Renal cortex interstitium (tissue), 11 donors: ENCODE results near the gene KCNJ1. TPM values are rescaled to one million over a fixed set of nuclear protein-coding genes. Genes with fewer than 3 reads are reported as not detected.
A peak's percentile ranks its signal among the peaks of the same experiment; 100 is the strongest.

Experiments used
- DNase-seq, 11 donors: peaks; one replicate each; pipeline ENCODE4 v3.0.0-alpha.2; 2013; ENCODE audit warnings: low read depth in 9 of 11, low spot score in 4 of 11; ENCODE audit errors: extremely low read depth in 1 of 11
- polyA plus RNA-seq, 3 donors: library from polyadenylated mRNA; unstranded; fragments of 120-200 nt; gene quantifications; one replicate each; pipeline ENCODE4 v1.2.1, GENCODE V29; 2013; ENCODE audit not compliant: insufficient read length in 3 of 3

The KCNJ1 gene
- polyA plus RNA-seq, 3 donors, result 65.7 to 91.3 (median 89.0) TPM

DNA sequence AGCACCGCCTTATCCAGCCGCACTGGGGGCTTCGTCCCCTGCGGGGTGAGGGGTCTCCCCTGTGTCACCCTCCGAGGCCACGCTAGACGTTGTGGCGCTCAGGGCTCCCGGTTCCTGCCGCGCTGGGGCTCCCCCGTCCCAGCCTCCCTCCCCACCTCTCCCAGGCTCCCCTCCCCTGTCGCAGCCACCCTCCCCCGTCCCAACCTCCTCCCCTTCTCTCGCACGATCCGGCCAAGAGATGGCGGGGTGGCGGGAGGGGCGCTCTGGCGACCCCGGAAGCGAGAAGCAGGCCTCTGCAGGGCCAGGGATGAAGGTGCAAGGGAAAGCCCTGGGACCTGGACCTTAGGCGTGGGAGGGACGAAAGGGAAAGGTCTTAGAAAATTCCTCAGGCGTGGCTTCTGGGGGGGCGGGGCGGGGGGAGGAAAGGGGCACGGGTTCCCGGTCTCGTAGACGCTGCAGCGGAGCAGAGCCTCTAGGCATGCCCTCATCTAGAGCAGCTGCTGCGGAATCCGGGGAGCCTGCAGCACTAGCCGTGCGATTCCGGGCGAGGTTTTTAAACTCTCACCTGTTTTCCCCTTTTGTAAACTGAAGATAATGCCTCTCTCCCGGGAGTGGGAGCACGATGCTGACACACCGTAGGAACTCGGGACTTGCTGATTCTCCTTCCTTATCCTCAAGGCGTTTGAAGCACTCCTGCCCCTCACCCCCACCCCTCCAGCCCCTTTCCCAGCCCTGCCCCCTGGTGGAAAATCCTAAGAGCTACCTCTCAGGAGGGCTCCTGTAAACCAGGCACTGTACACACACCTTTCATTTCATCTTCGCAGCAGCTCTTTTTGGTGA is 38.5 kb upstream of the KCNJ1 start:
- peak in 2 of 11 donors; percentile 44 to 63 for DNase-seq

DNA sequence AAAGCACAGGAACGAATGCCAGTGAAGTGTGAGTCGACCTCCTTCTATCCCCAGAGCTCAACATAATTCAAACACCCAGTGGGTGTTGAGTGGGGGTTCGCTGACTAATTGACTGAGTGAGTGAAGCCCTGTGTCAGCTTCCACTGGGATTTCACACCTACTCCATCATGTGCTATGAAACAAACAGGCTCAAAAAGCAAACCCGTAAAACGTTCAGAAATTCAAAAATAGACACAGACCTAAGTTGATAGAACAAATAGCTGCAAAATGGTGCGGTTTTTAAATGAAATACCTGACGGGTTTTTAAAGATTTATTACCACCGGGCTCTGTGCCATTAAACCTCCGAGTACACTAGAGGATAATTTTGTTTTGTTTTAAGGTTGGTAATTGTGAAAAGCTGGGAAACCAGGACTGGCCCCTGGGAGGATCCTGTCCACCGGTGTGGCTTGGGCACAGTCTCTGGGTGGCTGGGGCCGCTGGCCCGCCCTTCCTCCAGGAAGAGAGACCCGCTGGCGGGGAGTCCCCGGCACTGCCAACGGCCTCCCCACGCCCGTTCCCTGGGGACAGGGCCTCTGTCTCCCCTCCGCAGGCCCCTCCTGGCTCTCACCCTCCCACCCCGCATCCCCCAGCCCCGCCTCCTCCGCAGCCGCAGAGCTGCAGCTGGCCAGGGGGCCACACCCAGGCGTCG is 37.7 kb upstream of the KCNJ1 start:
- no peak for DNase-seq

DNA sequence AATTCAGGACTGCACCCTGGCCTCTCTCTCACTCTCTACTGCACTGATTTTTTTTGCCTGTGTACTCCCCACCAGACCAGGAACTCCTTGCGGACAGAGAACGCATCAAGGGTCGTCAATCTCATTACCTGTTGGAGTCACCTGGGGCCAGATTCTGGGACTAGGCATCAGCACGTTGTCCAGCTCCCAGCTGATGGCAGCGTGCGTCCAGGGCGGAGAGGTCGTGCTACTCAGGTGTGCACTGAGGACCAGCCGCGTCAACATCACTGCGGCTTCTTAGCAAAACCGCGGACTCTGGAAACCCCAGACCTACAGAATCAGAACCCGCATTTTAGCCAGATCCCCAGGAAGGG is 37.2 kb upstream of the KCNJ1 start:
- DNase-seq, result no peak

GRCh38 chr11:128903248-128904061 is 36.4 kb upstream of the KCNJ1 start:
- DNase-seq, result no peak

GRCh38 chr11:128902515-128903066 is 35.5 kb upstream of the KCNJ1 start:
- DNase-seq, result no peak

- DNase-seq, result no peak
These were observed 34.8 kb upstream of the KCNJ1 start for GRCh38 chr11:128901653-128902514.

- no peak for DNase-seq
These were observed 33.4 kb upstream of the KCNJ1 start for GRCh38 chr11:128900468-128900867.

GRCh38 chr11:128898580-128899344 is 31.7 kb upstream of the KCNJ1 start:
- no peak for DNase-seq

DNA sequence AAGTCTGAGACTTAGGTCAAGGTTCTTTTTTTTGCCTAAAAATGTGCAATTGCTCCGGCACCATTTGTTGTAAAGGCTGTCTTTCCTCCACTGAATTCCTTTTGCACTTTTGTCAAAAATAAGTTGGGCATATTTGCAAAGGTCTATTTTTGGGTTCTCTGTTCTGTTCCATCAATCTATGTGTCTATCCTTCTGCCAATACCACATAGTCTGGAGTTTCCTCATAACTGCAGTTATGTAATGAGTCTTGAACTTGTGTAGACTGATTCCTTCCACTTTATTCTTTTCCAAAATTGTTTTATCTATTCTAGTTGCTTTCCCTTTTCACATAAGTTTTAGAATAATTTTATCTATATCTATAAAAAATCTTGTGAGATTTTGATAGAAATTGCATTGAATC is 30.7 kb upstream of the KCNJ1 start:
- DNase-seq, result no peak

DNA sequence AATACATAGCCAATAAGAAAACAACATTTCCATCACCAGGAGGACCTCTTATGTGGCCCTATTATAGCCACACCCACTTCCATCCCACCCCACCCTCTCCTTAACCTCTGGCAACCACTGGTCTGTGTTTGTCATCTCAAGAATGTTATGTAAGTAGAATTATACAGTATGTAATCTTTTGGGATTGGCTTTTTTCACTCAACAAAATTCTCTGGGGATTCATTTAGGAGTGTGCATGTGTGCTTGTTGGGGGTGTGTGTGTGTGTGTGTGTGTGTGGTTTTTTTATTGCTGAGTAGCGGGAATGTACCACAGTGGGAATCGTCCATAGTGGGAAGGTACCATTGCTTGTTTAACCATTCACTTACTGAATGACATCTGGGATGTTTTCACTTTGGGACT is 29.3 kb upstream of the KCNJ1 start:
- DNase-seq, result no peak

- DNase-seq, result no peak
These were observed 28.4 kb upstream of the KCNJ1 start for GRCh38 chr11:128895526-128895925.

DNA sequence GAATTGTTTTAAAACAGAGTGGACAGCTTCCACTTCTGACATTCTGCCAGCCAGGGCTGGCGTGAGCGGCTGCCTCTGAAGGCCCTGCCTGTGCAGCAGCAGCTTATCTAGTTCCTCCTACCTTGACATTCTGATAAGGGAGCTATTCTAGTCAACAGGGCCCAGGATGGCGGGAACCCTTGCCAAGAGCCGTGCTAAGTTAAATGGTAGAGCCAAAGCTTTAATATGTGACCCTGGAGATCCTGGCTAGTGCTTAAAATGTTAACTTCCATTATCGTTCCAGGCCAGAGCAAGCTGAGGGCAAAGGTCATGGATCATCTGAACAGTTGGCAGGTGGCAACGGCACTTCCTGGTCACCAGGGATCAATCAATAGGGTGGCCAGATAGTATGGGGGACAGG is 27.6 kb upstream of the KCNJ1 start:
- no peak for DNase-seq

GRCh38 chr11:128894286-128894681 is 27.2 kb upstream of the KCNJ1 start:
- no peak for DNase-seq

DNA sequence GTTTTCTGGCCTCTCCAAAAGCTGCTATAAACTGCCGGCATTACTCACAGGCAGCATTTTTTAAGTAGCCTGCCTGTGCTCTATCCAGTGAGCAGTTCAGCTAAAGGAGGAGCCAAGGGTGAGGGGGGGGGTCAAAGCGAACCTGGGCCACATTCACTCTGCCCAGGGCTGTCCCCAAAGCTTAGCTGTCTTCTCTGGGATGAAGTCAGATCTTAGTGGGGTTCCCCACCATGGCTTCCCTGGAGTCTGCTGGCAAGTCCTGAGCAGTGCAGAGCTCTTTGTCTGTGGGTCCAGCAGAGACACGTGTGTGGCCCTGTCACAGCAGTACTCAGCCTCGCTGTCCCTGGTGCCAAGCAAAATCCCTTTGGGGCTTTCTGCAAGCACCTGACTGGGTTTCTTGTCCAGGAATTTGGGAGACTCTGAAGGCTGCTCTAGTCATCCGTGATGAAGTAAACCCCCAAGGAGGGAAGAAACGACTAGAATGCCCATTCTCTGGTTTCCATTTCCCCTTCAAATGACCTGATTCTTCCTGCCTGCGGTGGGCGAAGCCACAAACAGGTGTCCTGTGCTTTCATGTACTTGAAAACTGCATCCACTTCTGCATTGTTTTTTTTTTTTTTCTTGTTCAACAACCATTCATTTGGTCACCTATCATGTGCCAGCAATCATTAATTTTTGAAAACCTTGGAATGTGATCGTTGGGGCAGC is 26.6 kb upstream of the KCNJ1 start:
- DNase-seq, result no peak

DNA sequence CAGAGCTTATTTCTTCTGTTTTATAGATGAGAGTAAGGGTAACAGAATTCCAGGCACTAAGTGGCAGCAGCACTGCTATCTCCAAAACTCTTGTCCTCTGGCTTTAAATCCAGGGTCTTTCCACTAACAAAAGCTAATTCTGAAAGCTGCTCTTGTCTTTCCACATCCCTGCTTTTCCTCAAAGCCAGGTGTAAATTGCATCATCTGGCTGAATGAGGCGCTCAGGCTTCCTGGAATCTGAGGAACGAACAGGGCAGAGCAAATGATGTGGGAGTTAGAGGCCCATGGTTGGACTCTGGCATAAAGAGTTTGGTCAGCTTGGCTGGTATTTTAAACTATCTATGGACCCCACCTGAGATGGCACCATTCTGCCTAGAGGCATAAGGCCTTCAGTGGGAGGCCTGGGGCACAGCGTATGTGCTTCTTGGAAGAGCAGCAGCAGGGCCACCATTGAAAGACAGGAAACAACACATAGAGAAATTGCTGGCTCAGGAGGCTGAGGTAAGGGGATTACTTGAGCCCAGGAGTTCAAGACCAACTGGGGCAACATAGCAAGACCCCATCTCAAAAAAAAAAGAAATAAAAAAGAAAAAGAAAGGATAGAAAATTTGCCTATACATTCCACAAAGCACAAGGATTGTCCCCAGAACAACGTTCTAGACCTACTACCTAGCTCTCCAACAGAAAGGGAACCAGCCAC is 25.9 kb upstream of the KCNJ1 start:
- DNase-seq, result no peak

DNA sequence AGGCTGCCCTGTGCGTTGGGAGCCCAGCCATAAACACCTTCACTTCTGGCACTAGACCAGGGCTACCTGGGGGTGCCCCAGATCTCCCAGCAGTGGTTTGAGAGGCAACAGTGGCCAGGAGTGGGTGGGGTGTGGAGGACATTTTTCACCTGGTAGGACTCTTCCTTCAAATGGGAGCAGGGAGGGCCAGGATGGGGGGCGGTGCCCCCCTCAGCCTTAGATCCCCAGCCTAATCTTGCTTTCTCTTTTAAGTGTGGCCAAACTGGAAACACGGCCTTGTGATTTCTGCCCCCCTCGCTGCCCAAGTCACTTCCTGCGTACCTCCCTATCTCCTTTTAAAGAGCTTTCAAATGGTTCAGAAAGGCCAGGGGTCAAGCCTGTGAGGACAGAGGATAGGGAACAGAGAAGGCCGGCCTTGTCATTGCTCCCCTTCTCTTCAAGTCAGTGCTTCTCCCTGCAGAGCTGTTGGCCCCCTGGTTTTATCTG is 24.9 kb upstream of the KCNJ1 start:
- DNase-seq, result no peak
